ENCODE results near the gene SLC17A6. TPM values are rescaled to one million over a fixed set of nuclear protein-coding genes. Genes with fewer than 3 reads are reported as not detected.

SLC17A6 gene
- total RNA-seq, 1 donor from 2014 or later: not detected

- Mint-ChIP-seq H3K36me3 (ENCODE audit: low read depth) (no peaks in the 10 kb centered on the region), H3K27me3 (ENCODE audit: low read depth) (peaks cover 45% of the 10 kb centered on the region), H3K4me1 (ENCODE audit: low read depth) (peaks cover 3% of the 10 kb centered on the region), H3K4me3 (ENCODE audit: unreplicated experiment) (no peak overlapping the region), H3K27ac (ENCODE audit: unreplicated experiment) (no peak overlapping the region), H3K9me3 (ENCODE audit: low read depth) (no peaks in the 10 kb centered on the region)
- no peak for DNase-seq (ENCODE audit: low spot score)
- no peak for TF ChIP-seq CTCF (IDR thresholded peaks at IDR 0.05)
Observed at GRCh38 chr11:22336587-22336986, 1.6 kb upstream of the SLC17A6 start.

- Mint-ChIP-seq H3K4me3 (ENCODE audit: unreplicated experiment) (no peak overlapping the region), H3K9me3 (ENCODE audit: low read depth) (no peaks in the 10 kb centered on the region), H3K36me3 (ENCODE audit: low read depth) (no peaks in the 10 kb centered on the region), H3K27ac (ENCODE audit: unreplicated experiment) (no peak overlapping the region), H3K4me1 (ENCODE audit: low read depth) (peaks cover 3% of the 10 kb centered on the region), H3K27me3 (ENCODE audit: low read depth) (peaks cover 74% of the 10 kb centered on the region)
- no peak for DNase-seq (ENCODE audit: low spot score)
- no peak for TF ChIP-seq CTCF (IDR thresholded peaks at IDR 0.05)
Observed at GRCh38 chr11:22339611-22340010, 1.4 kb downstream of the SLC17A6 start.

- Mint-ChIP-seq H3K4me3 (ENCODE audit: unreplicated experiment) (no peak overlapping the region), H3K36me3 (ENCODE audit: low read depth) (no peaks in the 10 kb centered on the region), H3K27me3 (ENCODE audit: low read depth) (peaks cover 78% of the 10 kb centered on the region), H3K4me1 (ENCODE audit: low read depth) (peaks cover 3% of the 10 kb centered on the region), H3K9me3 (ENCODE audit: low read depth) (no peaks in the 10 kb centered on the region), H3K27ac (ENCODE audit: unreplicated experiment) (no peak overlapping the region)
- no peak for TF ChIP-seq CTCF (IDR thresholded peaks at IDR 0.05)
- DNase-seq (ENCODE audit: low spot score): no peak
Observed at GRCh38 chr11:22340235-22340634, 2.1 kb downstream of the SLC17A6 start.

- Mint-ChIP-seq H3K36me3 (ENCODE audit: low read depth) (no peaks in the 10 kb centered on the region), H3K4me3 (ENCODE audit: unreplicated experiment) (no peak overlapping the region), H3K9me3 (ENCODE audit: low read depth) (no peaks in the 10 kb centered on the region), H3K27ac (ENCODE audit: unreplicated experiment) (no peak overlapping the region), H3K27me3 (ENCODE audit: low read depth) (peaks cover 76% of the 10 kb centered on the region), H3K4me1 (ENCODE audit: low read depth) (peaks cover 3% of the 10 kb centered on the region)
- peak; percentile 85 for DNase-seq (ENCODE audit: low spot score)
- TF ChIP-seq CTCF (IDR thresholded peaks at IDR 0.05): no peak
Observed at GRCh38 chr11:22340701-22341587, 2.8 kb downstream of the SLC17A6 start.

GRCh38 chr11:22341588-22341931 lies 3.4 kb downstream of the SLC17A6 start:
- Mint-ChIP-seq H3K9me3 (ENCODE audit: low read depth) (no peaks in the 10 kb centered on the region), H3K4me1 (ENCODE audit: low read depth) (peaks cover 3% of the 10 kb centered on the region), H3K36me3 (ENCODE audit: low read depth) (no peaks in the 10 kb centered on the region), H3K27ac (ENCODE audit: unreplicated experiment) (no peak overlapping the region), H3K27me3 (ENCODE audit: low read depth) (peaks cover 81% of the 10 kb centered on the region), H3K4me3 (ENCODE audit: unreplicated experiment) (no peak overlapping the region)
- TF ChIP-seq CTCF (IDR thresholded peaks at IDR 0.05): no peak
- peak; percentile 90 for DNase-seq (ENCODE audit: low spot score)

Data from chondrocyte (in vitro differentiated cells).